Gastroesophageal sphincter (tissue), 4 donors: ENCODE data around the gene ARL4D. TPM values are rescaled to one million over a fixed set of nuclear protein-coding genes. Genes with fewer than 3 reads are reported as not detected.
"Not testable (repeated sequence)": the region's sequence is repeated elsewhere in the genome, so short reads cannot be mapped to it uniquely, and the experiment has no call there.

Source experiments
- ATAC-seq: fragments of 150-250 bp; one replicate; pipeline ENCODE4 v1.9.1; 2016; ENCODE audit warnings: mild to moderate bottlenecking, moderate library complexity
- H3K27ac ChIP-seq, 4 donors: fragments of 200-600 bp; sonication (generic) in 3 of 4; 1 replicate in 3 of 4; 2 replicates in 1 of 4; pipeline ENCODE4 v1.5.1; 2016 to 2019
- H3K27me3 ChIP-seq: fragments of 200-600 bp; sonication (generic); one replicate; pipeline ENCODE4 v1.5.1; 2019
- H3K36me3 ChIP-seq, 2 donors: fragments of 200-600 bp; sonication (generic); one replicate each; pipeline ENCODE4 v1.5.1; 2019; ENCODE audit warnings: control low read depth in 1 of 2
- H3K4me1 ChIP-seq, 3 donors: fragments of 200-600 bp; sonication (generic); 1 replicate in 2 of 3; 2 replicates in 1 of 3; pipeline ENCODE4 v1.5.1; 2016 to 2019; ENCODE audit warnings: control low read depth in 2 of 3
- H3K4me3 ChIP-seq, 2 donors: fragments of 200-600 bp; sonication (generic); one replicate each; pipeline ENCODE4 v1.5.1; 2019; ENCODE audit warnings: mild to moderate bottlenecking in 1 of 2, moderate library complexity in 1 of 2
- H3K9me3 ChIP-seq, 3 donors: fragments of 200-600 bp; sonication (generic); one replicate each; pipeline ENCODE4 v1.5.1; 2017 to 2019; ENCODE audit warnings: control low read depth in 2 of 3
- EP300 ChIP-seq: sonication (generic); formaldehyde crosslinking; IDR thresholded peaks from one replicate; pipeline ENCODE4 v1.6.1; 2017; ENCODE audit warnings: antibody characterized with exemption, mild to moderate bottlenecking
- POLR2A ChIP-seq, 2 donors: fragments of 450-650 bp; IDR thresholded peaks; one replicate each; pipeline ENCODE4 v1.6.1; 2017; ENCODE audit warnings: antibody characterized with exemption in 2 of 2, mild to moderate bottlenecking in 2 of 2, moderate library complexity in 1 of 2
- POLR2AphosphoS5 ChIP-seq: sonication (generic); formaldehyde crosslinking; IDR thresholded peaks from one replicate; pipeline ENCODE4 v1.6.1; 2017; ENCODE audit warnings: antibody characterized with exemption
- WGBS, 2 donors: methylation state at CpG; one replicate each; pipeline ENCODE4 v1.1.5; 2018; ENCODE audit warnings: low coverage in 1 of 2; 5-methylcytosine and 5-hydroxymethylcytosine counted together
- total RNA-seq, 4 donors: library from RNA; depleted of rRNA; stranded (reverse); fragments of >200 nt; gene quantifications; one replicate each; pipeline ENCODE4 v1.1.0, GENCODE V29; 2016
- TF ChIP-seq, protein P1 (sequence below), 4 experiments: fragments of 200-600 bp in 2 of 4; fragments of 450-650 bp in 2 of 4; sonication (generic) in 1 of 4; IDR thresholded peaks; one replicate each; pipeline ENCODE4 v1.5.1; 2017 to 2019; ENCODE audit warnings: antibody characterized with exemption in 4 of 4, mild to moderate bottlenecking in 2 of 4, moderate library complexity in 2 of 4

The ARL4D gene
- total RNA-seq, 4 donors from 2014 or later: 18.2 to 35.8 (median 20.2) TPM

DNA sequence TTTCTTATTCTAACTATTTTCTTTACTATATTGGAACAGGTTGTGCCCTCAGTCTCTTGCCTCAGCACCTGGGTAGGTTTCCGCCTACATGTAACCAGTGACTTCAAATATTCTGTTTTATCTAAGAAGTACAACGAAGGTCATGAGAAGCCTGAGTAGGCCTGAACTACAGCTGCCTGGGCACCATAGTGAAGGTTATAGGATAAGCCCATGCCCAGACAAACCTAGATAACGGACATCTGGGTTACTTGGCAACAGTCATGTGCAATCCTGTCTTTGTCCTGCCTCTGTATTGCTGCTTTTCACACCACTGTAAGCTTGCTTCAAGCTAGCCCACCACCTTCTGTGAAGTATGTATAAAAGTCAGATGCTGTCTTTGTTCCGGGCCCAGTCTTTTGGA is 25.4 kb upstream of the ARL4D start:
- ATAC-seq: no peak
- Histone ChIP-seq H3K27me3 (no peaks in the 10 kb centered on the region), H3K4me3 (no peak overlapping the region), H3K27ac (no peak overlapping the region), H3K36me3 (no peaks in the 10 kb centered on the region), H3K4me1 (peaks cover 0 to 22% (median 5%) of the 10 kb centered on the region in 3 donors), H3K9me3 (no peaks in the 10 kb centered on the region)
- 95 to 100% methylated on average over 2 of the region's 4 CpGs for WGBS, 2 donors
- no peak for TF ChIP-seq POLR2AphosphoS5
- TF ChIP-seq, protein P1, sequence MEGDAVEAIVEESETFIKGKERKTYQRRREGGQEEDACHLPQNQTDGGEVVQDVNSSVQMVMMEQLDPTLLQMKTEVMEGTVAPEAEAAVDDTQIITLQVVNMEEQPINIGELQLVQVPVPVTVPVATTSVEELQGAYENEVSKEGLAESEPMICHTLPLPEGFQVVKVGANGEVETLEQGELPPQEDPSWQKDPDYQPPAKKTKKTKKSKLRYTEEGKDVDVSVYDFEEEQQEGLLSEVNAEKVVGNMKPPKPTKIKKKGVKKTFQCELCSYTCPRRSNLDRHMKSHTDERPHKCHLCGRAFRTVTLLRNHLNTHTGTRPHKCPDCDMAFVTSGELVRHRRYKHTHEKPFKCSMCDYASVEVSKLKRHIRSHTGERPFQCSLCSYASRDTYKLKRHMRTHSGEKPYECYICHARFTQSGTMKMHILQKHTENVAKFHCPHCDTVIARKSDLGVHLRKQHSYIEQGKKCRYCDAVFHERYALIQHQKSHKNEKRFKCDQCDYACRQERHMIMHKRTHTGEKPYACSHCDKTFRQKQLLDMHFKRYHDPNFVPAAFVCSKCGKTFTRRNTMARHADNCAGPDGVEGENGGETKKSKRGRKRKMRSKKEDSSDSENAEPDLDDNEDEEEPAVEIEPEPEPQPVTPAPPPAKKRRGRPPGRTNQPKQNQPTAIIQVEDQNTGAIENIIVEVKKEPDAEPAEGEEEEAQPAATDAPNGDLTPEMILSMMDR (IDR thresholded peaks at IDR 0.05): no peak
- no peak for TF ChIP-seq EP300
- TF ChIP-seq POLR2A (IDR thresholded peaks at IDR 0.05): no peak

DNA sequence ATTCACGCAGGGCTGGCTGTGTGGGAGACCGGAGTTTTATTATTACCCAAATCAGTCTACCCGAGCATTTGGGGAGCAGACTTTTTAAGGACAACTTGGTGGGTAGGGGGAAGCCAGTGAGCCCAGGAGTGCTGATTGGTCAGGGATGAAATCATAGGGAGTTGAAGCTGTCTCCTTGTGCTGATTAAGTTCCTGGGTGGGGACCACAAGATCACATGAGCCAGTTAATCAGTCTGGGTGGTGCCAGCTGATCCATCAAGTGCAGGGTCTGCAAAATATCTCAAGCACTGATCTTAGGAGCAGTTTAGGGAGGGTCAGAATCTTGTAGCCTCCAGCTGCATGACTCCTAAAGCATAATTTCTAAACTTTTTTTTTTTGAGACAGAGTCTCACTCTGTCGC is 22.9 kb upstream of the ARL4D start:
- not testable (repeated sequence) for H3K4me1 ChIP-seq, H3K9me3 ChIP-seq, H3K27me3 ChIP-seq, H3K36me3 ChIP-seq, H3K27ac ChIP-seq, H3K4me3 ChIP-seq, ATAC-seq
- WGBS, 2 donors: 95 to 100% methylated on average over 1 to 3 of the region's 4 CpGs

DNA sequence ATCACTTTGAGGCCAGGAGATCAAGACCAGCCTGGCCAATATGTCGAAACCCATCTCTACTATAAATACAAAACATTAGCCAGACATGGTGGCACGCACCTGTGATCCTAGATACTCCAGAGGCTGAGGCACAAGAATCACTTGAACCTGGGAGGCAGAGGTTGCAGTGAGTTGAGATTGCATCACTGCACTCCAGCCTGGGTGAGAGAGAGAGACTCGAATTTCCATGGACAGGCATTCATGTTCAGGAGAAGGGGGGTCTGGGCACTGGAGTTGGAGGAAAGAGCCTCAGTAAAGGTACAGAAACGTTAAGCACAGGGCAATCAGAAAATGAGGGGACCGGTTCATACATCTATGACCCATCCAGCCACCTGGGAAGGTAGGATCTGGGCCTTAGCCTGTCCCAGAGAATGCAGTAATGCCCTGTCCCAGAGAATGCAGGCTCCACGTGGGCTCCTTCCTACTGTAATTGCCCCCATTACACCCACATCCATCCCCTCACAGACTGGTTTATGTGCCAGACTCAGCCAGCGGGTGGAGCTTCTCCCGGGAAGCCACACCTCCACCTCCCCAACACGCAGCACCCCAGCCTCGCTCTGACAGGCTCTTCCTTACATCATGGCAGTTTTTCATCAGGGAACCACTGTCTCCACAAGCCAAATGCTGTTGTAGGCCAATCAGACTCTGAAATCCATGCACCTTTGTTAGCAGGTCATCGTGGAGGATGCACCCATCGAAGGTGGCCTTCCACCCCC is 21.6 kb upstream of the ARL4D start:
- TF ChIP-seq POLR2AphosphoS5 (no peak), POLR2A (IDR thresholded peaks at IDR 0.05) (no peak), EP300 (no peak)
- TF ChIP-seq, protein P1 (IDR thresholded peaks at IDR 0.05): no peak
- peaks cover 0 to 9% (median 0%) of the 10 kb centered on the region in 3 donors for H3K9me3 ChIP-seq
- H3K27me3 ChIP-seq: no peaks in the 10 kb centered on the region
- no peak overlapping the region for H3K4me3 ChIP-seq
- 66 to 77% methylated on average over 5 to 11 of the region's 12 CpGs for WGBS, 2 donors
- no peak overlapping the region for H3K27ac ChIP-seq
- no peaks in the 10 kb centered on the region for H3K36me3 ChIP-seq
- H3K4me1 ChIP-seq: no peaks in the 10 kb centered on the region
- ATAC-seq: no peak

DNA sequence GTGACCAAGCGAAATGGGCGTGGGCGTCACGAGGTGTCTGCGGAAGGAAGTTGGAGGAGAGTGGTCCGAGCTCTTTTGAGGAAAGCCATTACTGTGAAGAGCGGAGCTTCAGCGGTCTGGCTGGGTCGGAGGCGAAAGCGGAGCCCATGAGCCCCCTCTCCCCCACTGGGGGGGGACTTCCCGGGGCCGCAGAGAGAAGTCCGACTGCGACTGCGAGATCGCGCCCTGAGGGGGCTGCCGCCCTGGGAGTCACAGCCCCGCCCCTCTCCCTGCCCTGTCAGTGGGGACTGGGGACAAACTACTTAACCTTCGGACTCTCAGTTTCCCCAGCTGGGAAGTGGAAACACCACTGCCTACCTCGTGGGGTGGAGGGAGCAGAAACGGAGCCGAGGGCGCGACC is 20.0 kb upstream of the ARL4D start:
- WGBS, 2 donors: 94 to 100% methylated on average over 1 to 6 of the region's 26 CpGs
- no peak overlapping the region for H3K27ac ChIP-seq
- H3K27me3 ChIP-seq: no peaks in the 10 kb centered on the region
- H3K36me3 ChIP-seq: no peaks in the 10 kb centered on the region
- no peaks in the 10 kb centered on the region for H3K4me1 ChIP-seq
- no peak overlapping the region for H3K4me3 ChIP-seq
- no peak for TF ChIP-seq POLR2AphosphoS5
- no peak for TF ChIP-seq EP300
- TF ChIP-seq, protein P1 (IDR thresholded peaks at IDR 0.05): no peak
- no peak for TF ChIP-seq POLR2A (IDR thresholded peaks at IDR 0.05)
- H3K9me3 ChIP-seq: peaks cover 0 to 9% (median 0%) of the 10 kb centered on the region in 3 donors
- ATAC-seq: no peak

DNA sequence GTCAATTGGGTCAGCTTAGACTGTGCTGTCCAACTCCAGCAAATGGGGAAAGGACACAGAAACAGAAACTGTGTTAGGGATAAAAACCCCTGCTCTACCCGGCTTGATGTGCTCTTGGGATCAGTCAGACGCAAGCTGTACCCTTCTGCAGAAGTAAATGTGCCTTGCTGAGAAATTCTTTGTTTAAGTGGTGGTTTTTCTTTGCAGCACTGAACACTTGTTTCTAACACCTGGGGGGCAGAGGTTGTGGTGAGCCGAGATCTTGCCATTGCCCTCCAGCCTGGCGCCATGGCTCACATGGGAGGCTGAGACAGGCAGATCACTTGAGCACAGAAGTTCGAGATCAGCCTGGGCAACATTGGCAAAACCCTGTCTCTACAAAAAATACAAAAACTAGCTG is 18.5 kb upstream of the ARL4D start:
- no peaks in the 10 kb centered on the region for H3K27me3 ChIP-seq
- TF ChIP-seq POLR2A (IDR thresholded peaks at IDR 0.05) (no peak), POLR2AphosphoS5 (no peak), EP300 (no peak)
- TF ChIP-seq, protein P1 (IDR thresholded peaks at IDR 0.05): no peak
- peaks cover 0 to 9% (median 0%) of the 10 kb centered on the region in 3 donors for H3K9me3 ChIP-seq
- no peak overlapping the region for H3K4me3 ChIP-seq
- no peak overlapping the region for H3K27ac ChIP-seq
- H3K4me1 ChIP-seq: no peaks in the 10 kb centered on the region
- WGBS, 2 donors: 89% methylated on average over 4 of the region's 5 CpGs; no CpG with 5 or more reads in 1 of the 2 donors
- H3K36me3 ChIP-seq: no peaks in the 10 kb centered on the region
- no peak for ATAC-seq
